GM23338 (cell line): Measurements from ENCODE around the gene SFMBT2.

Experiments
- CTCF ChIP-seq, 2 experiments: fragments of 200-600 bp in 1 of 2; sonication (generic) in 1 of 2; conservative IDR thresholded peaks; 2 replicates each; pipeline versions ENCODE4 v1.5.1 to v1.6.1; 2016 to 2017; ENCODE audit warnings: antibody characterized with exemption in 2 of 2, low read depth in 2 of 2, mild to moderate bottlenecking in 2 of 2, moderate library complexity in 1 of 2
- EZH2phosphoT487 ChIP-seq: fragments of 200-600 bp; sonication (generic); IDR thresholded peaks from one replicate; pipeline ENCODE4 v1.8.1; 2018; ENCODE audit warnings: antibody characterized with exemption; ENCODE audit not compliant: unreplicated experiment
- REST ChIP-seq: IDR thresholded peaks from one replicate; pipeline ENCODE4 v1.6.1; 2018; ENCODE audit warnings: antibody characterized with exemption; ENCODE audit not compliant: unreplicated experiment
- STAT1 ChIP-seq: IDR thresholded peaks from one replicate; pipeline ENCODE4 v1.6.1; 2016; ENCODE audit warnings: antibody characterized with exemption; ENCODE audit not compliant: unreplicated experiment
- ZNF331 ChIP-seq: fragments of 250-450 bp; sonication (Bioruptor Pico); IDR thresholded peaks from 2 replicates; pipeline ENCODE4 v1.5.0; 2020; ENCODE audit warnings: low read depth, mild to moderate bottlenecking, moderate library complexity

GRCh38 chr10:7164955-7165354 is 245.9 kb downstream of the SFMBT2 start:
- TF ChIP-seq ZNF331 (CRISPR knock-in tag) (no peak), CTCF (conservative IDR thresholded peaks at IDR 0.05; ENCODE audit: low read depth in 2 of 2) (no peak), EZH2phosphoT487 (no peak), REST (no peak), STAT1 (no peak)
